ENCODE results near the gene GCH1. TPM values are rescaled to one million over a fixed set of nuclear protein-coding genes. Genes with fewer than 3 reads are reported as not detected.

GCH1 gene, protein sequence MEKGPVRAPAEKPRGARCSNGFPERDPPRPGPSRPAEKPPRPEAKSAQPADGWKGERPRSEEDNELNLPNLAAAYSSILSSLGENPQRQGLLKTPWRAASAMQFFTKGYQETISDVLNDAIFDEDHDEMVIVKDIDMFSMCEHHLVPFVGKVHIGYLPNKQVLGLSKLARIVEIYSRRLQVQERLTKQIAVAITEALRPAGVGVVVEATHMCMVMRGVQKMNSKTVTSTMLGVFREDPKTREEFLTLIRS
- 49.8 and 49.9 TPM in 2 replicates for total RNA-seq

DNA sequence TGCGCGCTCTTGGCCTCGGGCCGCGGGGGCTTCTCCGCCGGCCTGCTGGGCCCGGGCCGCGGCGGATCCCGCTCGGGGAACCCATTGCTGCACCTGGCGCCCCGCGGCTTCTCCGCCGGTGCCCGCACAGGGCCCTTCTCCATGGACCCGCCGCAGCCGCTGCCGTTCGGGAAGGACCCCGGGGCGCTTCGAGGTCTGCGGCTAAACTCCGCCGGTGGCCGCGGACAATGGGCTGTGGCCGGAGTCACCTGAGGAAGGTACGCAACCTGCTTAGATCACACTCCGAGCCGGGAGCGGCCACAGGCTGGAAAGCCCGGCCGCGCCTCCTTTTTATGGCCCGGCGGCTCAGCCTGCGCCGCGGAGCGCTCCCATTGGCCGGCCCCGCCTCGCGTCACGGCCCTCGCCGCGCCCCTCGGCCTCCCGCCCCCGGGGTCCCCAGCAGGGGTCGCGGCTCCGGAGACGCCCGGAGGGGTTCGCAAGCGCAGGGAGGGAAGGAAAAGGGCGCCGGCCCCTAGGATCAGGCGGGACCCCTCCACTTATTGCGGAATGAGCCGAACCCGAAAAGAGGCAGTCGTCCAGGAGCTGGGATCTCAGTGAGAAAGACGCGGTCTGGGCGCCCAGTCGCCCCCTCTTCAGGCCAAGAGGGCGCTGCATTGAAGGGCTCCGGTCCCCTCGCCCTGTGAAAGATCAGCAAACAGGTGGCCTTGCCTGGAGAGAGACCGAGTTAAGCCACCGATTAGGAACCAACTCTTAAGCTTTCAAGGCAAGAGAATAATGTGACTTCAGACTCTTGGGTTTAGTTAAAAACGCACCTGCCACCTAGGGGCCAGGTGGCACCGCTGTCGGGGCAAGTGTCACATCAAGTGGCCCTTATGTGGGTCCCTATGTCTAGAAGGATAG, at the start of gene GCH1:
TSS of gene GCH1 (minus strand) at position 306 of the 900 bp plus-strand sequence. CDS start at position 143, 163 bp downstream.
- Mint-ChIP-seq H3K4me1 (peaks cover 31% of the 10 kb centered on the region), H3K36me3 (ENCODE audit: low read depth) (peaks cover 12% of the 10 kb centered on the region), H3K27ac (peak within 1 kb of the TSS; percentile 88), H3K27me3 (no peaks in the 10 kb centered on the region), H3K9me3 (peaks cover 5% of the 10 kb centered on the region), H3K4me3 (peak within 1 kb of the TSS; percentile 90)
- intact Hi-C loops (cut with micrococcal nuclease): loop anchor here (1.0 to 5.0 kb wide), 9 partner anchors 21 to 465 kb away; partner anchors contain the start of genes GMFB, MAPK1IP1L, SAMD4A and SOCS4
- DNase-seq: peak; percentile 95

DNA sequence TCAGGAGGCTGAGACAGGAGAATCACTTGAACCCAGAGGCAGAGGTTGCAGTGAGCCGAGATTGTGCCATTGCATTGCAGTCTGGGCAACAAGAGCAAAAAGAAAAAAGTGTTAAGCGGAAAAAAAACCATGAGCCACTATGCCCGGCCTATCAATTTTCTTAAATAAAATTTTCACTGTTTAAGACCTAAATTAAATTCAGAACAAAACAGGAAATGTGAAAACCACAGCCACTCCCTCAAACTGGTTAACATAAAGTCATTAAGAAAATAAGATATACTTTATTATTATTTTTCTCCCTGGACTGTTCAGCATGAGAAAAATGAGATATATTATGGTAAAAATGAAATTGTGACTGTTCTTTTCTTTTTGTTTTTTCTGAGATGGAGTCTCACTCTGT, 44.6 kb upstream of the GCH1 start:
- Mint-ChIP-seq H3K27me3 (no peaks in the 10 kb centered on the region), H3K36me3 (ENCODE audit: low read depth) (peaks cover 58% of the 10 kb centered on the region), H3K4me1 (peaks cover 3% of the 10 kb centered on the region), H3K4me3 (no peak overlapping the region), H3K9me3 (peaks cover 7% of the 10 kb centered on the region), H3K27ac (no peak overlapping the region)
- DNase-seq: no peak
- intact Hi-C loops (cut with micrococcal nuclease): no loop called here

DNA sequence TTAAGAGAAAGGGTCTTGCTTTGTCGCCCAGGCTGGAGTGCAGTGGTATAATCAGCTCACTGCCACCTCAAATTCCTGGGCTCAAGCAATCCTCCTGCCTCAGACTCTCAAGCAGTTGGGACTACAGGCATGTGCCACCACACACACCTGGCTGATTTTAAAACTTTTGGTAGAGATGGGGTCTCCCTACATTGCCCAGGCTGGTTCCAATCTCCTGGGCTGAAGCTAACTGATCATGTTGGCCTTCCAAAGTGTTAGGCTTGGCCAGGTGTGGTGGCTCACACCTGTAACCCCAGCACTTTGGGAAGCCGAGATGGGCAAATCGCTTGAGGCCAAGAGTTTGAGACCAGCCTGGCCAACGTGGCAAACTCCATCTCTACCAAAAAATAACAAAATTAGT, 43.9 kb upstream of the GCH1 start:
- Mint-ChIP-seq H3K27me3 (no peaks in the 10 kb centered on the region), H3K4me1 (peaks cover 3% of the 10 kb centered on the region), H3K27ac (no peak overlapping the region), H3K4me3 (no peak overlapping the region), H3K9me3 (peaks cover 7% of the 10 kb centered on the region), H3K36me3 (ENCODE audit: low read depth) (peaks cover 54% of the 10 kb centered on the region)
- no peak for DNase-seq
- intact Hi-C loops (cut with micrococcal nuclease): no loop called here

DNA sequence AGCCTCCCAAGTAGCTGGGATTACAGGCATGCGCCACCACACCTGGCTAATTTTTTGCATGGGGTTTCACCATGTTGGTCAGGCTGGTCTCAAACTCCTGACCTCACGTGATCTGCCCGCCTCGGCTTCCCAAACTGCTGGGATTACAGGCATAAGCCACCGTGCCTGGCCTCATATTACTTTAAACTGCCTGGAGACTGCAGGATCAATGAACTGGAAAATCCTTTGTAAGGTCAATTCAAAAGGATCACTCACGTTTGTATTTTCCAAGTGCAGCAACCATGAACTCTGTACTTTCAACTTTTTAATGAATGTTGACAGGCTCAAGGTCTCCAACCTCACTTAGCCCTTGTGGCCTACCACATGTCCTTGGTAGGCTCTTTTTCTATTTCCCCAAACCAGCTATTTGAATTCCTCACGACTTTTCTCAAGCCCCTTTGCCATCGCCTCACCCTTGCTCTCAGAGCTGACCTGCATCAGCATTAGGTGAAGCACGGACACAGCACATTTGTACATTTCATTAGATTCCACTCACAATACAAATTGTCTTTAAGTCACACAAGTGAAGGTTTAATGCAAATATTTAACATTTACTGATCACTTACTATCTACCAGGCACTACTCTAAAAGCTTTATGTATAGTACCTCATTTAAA, 42.2 kb upstream of the GCH1 start:
- Mint-ChIP-seq H3K4me3 (no peak overlapping the region), H3K9me3 (peaks cover 4% of the 10 kb centered on the region), H3K27ac (no peak overlapping the region), H3K27me3 (no peaks in the 10 kb centered on the region), H3K4me1 (peaks cover 3% of the 10 kb centered on the region), H3K36me3 (ENCODE audit: low read depth) (peaks cover 49% of the 10 kb centered on the region)
- no peak for DNase-seq
- intact Hi-C loops (cut with micrococcal nuclease): no loop called here

DNA sequence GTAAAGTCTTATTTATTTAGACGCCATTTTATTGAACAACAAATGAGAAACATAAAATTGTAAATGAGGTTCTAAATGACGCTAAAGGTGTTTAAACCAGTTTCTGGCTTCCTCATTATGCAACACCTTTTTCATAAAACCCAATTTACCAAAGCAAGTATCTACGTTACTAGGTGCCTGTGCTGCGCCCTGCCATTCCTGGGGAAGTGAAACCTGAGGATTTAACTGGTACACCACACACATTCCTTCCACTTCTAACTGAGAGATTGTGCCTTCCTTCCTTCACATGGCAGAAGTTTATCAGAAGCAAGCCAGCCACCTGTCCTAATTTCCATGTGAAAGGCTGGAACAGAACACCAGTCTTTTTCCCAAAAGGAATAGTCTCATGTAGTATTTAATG, 40.3 kb upstream of the GCH1 start:
- Mint-ChIP-seq H3K27me3 (no peaks in the 10 kb centered on the region), H3K36me3 (ENCODE audit: low read depth) (peaks cover 31% of the 10 kb centered on the region), H3K9me3 (no peaks in the 10 kb centered on the region), H3K27ac (no peak overlapping the region), H3K4me3 (no peak overlapping the region), H3K4me1 (peaks cover 3% of the 10 kb centered on the region)
- DNase-seq: no peak
- intact Hi-C loops (cut with micrococcal nuclease): no loop called here

DNA sequence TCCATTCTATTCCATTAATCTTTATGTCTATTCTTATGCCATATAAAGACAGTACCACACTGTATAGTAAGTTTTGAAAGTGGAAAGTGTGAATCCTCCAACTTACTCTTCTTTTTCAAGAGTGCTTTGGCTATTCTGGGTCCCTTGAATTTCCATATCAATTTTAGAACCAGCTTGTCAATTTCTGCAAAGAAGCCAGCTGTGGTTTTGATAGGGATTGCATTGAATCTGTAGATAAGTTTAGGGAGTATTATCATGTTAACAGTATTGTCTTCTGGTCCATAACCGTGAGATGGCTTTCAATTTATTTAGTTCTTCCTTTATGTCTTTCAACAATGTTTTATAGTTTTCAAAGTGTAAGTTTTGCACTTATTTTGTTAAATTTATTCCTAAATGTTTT, 34.2 kb upstream of the GCH1 start:
- Mint-ChIP-seq H3K27ac (no peak overlapping the region), H3K4me1 (no peaks in the 10 kb centered on the region), H3K4me3 (no peak overlapping the region), H3K27me3 (no peaks in the 10 kb centered on the region), H3K9me3 (no peaks in the 10 kb centered on the region), H3K36me3 (ENCODE audit: low read depth) (peaks cover 9% of the 10 kb centered on the region)
- no peak for DNase-seq
- intact Hi-C loops (cut with micrococcal nuclease): no loop called here

DNA sequence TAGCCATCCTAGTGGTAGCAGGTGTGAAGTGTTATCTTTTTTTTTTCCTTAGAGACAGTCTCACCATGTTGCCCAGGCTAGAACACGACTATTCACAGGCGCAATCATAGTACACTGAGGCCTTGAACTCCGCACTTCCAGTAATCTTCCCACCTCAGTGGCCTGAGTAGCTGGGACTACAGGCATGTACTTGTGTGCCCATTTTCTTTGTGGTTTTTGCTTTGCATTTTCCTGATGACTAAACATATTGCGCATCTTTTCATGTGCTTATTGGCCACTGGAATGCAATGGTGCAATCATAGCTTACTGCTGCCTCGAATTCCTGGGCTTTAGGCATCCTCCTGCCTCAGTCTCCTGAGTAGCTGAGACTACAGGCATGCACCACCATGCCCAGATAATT, 33.3 kb upstream of the GCH1 start:
- intact Hi-C loops (cut with micrococcal nuclease): no loop called here
- Mint-ChIP-seq H3K27ac (no peak overlapping the region), H3K27me3 (no peaks in the 10 kb centered on the region), H3K4me3 (no peak overlapping the region), H3K9me3 (no peaks in the 10 kb centered on the region), H3K36me3 (ENCODE audit: low read depth) (peaks cover 10% of the 10 kb centered on the region), H3K4me1 (peaks cover 3% of the 10 kb centered on the region)
- DNase-seq: no peak

DNA sequence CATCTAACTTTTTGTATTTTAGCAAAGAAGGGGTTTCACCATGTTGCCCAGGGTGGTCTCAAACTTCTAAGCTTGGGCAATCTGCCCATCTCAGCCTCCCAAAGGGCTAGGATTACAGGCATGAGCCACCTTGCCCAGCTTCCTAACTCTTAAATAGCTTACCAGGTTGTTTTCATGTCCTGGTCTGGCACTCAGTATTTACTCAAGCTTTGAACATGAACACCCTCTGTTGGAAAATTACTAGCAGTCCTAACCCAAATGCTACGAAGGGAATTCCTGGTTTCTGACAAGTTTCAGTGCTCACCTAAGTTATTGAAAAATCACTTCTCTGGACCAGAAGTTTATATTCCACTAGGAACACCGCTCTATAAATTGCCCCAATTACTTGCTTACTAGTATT, 32.5 kb upstream of the GCH1 start:
- H3K4me3 Mint-ChIP-seq: no peak overlapping the region
- no peak for DNase-seq
- intact Hi-C loops (cut with micrococcal nuclease): no loop called here
- no peaks in the 10 kb centered on the region for H3K27me3 Mint-ChIP-seq
- H3K36me3 Mint-ChIP-seq (ENCODE audit: low read depth): peaks cover 8% of the 10 kb centered on the region
- no peaks in the 10 kb centered on the region for H3K9me3 Mint-ChIP-seq
- no peak overlapping the region for H3K27ac Mint-ChIP-seq
- H3K4me1 Mint-ChIP-seq: peaks cover 3% of the 10 kb centered on the region

DNA sequence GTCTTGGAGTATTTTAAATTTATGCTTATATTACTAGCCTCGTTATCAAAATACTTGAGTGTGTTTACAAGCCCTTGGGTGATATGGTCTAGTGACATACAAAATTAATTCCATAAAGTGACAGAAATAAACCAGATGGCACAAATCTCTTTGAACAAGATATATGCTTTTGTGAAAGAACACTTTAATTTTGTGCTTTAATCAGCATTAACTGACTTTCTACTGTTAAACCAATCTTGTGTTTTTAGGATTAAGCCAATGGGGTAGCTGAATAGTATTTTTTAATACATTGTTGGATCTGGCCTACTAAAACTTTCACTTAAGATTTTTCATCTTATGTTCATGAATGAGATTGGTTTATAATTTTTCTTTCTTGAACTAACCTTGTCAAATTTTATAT, 30.4 kb upstream of the GCH1 start:
- Mint-ChIP-seq H3K4me3 (no peak overlapping the region), H3K4me1 (peaks cover 3% of the 10 kb centered on the region), H3K27me3 (no peaks in the 10 kb centered on the region), H3K27ac (no peak overlapping the region), H3K36me3 (ENCODE audit: low read depth) (peaks cover 8% of the 10 kb centered on the region), H3K9me3 (no peaks in the 10 kb centered on the region)
- intact Hi-C loops (cut with micrococcal nuclease): no loop called here
- no peak for DNase-seq

DNA sequence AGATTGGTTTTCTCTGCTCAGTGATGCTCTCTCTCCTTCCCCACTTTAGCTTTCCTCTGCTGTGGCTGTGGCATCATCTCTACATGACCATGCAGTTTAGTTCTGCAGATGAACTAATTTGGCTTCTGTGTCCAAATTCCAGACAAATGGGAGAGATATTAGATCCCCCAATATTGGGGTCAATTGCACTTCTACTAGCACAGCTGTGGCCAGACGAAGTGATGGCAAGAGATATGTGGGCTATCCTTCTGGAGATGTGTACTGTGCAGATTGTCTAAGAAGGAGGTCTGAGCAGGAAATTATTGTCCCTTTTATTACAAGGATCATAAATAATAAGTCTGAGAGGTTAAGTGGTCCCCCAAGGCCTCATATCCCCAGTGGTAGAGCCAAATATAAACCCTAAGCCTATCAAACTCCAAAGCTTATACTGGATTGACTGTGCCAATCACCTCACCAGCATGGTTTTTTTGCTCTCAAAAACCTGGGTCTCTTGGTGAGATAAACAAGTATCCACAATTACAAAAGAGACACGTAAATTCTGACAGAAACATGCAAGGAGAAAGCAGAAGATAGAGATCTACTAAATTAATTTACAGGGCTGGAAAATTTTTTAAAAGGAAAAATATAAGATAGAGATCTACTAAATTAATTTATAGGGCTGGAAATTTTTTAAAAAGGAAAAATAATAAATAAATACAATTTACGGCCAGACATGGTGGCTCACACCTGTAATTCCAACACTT, 29.1 kb upstream of the GCH1 start:
- H3K27me3 Mint-ChIP-seq: no peaks in the 10 kb centered on the region
- H3K4me3 Mint-ChIP-seq: no peak overlapping the region
- peaks cover 9% of the 10 kb centered on the region for H3K36me3 Mint-ChIP-seq (ENCODE audit: low read depth)
- intact Hi-C loops (cut with micrococcal nuclease): no loop called here
- H3K27ac Mint-ChIP-seq: no peak overlapping the region
- H3K4me1 Mint-ChIP-seq: peaks cover 3% of the 10 kb centered on the region
- DNase-seq: no peak
- H3K9me3 Mint-ChIP-seq: no peaks in the 10 kb centered on the region

DNA sequence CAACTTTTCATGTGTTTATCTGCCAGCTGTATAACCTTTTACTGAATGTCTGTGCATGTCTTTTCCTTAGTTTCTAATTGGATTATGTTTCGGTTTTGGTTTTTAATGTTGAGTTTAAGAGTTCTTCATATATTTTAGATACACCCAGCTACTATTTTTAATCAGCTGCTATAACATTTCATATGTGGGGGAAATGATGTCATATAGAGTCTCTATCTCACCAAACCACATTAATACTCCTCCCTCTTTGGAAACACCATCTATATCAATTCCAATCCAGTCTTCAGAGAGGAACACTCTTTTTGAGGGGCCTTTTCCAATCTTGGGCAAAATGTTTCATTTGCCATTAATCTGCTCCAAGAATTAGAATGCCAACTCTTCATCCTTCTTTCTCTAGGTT, 28.5 kb upstream of the GCH1 start:
- H3K4me3 Mint-ChIP-seq: no peak overlapping the region
- no peaks in the 10 kb centered on the region for H3K27me3 Mint-ChIP-seq
- no peak overlapping the region for H3K27ac Mint-ChIP-seq
- H3K9me3 Mint-ChIP-seq: no peaks in the 10 kb centered on the region
- H3K4me1 Mint-ChIP-seq: peaks cover 3% of the 10 kb centered on the region
- intact Hi-C loops (cut with micrococcal nuclease): no loop called here
- H3K36me3 Mint-ChIP-seq (ENCODE audit: low read depth): peaks cover 5% of the 10 kb centered on the region
- DNase-seq: no peak

DNA sequence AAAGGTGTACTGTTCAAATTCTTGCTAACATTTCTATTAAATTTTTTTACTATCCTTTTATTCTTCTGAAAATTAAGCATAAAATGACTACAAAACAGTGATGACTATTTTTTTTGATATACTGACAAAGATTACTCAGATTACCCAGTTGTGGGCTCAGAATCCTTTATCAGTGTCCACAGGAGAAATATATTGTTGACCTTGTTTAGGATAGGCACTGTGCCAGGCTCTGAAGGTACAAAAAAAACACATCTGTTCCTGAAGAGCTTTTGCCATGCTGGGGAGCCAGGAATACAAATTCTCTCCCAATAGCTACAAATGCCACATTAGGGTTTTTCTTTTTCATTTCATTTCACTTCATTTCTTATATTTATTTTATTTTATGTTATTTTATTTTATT, 26.9 kb upstream of the GCH1 start:
- Mint-ChIP-seq H3K4me1 (peaks cover 3% of the 10 kb centered on the region), H3K36me3 (ENCODE audit: low read depth) (peaks cover 6% of the 10 kb centered on the region), H3K27me3 (no peaks in the 10 kb centered on the region), H3K4me3 (no peak overlapping the region), H3K9me3 (no peaks in the 10 kb centered on the region), H3K27ac (no peak overlapping the region)
- no peak for DNase-seq
- intact Hi-C loops (cut with micrococcal nuclease): no loop called here

DNA sequence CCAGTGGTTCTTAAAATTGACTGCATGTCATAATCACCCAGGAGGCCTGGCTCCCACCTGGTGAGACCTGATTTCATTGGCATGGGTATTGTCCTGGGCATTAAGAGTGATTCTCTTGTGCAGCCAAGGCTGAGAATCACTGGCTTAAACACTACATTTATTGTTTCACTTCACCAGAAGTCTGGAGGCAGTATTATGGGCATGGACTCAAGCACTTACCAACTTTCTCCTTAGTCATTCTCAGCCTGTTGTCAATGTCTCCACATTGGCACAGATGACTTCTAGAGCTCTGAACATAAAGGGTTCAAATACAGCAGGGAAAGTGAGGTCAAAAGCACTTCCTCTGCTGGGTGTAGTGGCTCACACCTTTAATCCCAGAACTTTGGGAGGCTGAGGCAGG, 25.6 kb upstream of the GCH1 start:
- intact Hi-C loops (cut with micrococcal nuclease): no loop called here

More for the DNA sequence above, 25.6 kb upstream of the GCH1 start:
- H3K4me3 Mint-ChIP-seq: no peak overlapping the region
- H3K27me3 Mint-ChIP-seq: no peaks in the 10 kb centered on the region
- DNase-seq: no peak
- no peaks in the 10 kb centered on the region for H3K9me3 Mint-ChIP-seq
- peaks cover 6% of the 10 kb centered on the region for H3K36me3 Mint-ChIP-seq (ENCODE audit: low read depth)
- H3K4me1 Mint-ChIP-seq: peaks cover 3% of the 10 kb centered on the region
- no peak overlapping the region for H3K27ac Mint-ChIP-seq
